ENCODE measurements around the gene ZKSCAN3.

The ZKSCAN3 gene

DNA sequence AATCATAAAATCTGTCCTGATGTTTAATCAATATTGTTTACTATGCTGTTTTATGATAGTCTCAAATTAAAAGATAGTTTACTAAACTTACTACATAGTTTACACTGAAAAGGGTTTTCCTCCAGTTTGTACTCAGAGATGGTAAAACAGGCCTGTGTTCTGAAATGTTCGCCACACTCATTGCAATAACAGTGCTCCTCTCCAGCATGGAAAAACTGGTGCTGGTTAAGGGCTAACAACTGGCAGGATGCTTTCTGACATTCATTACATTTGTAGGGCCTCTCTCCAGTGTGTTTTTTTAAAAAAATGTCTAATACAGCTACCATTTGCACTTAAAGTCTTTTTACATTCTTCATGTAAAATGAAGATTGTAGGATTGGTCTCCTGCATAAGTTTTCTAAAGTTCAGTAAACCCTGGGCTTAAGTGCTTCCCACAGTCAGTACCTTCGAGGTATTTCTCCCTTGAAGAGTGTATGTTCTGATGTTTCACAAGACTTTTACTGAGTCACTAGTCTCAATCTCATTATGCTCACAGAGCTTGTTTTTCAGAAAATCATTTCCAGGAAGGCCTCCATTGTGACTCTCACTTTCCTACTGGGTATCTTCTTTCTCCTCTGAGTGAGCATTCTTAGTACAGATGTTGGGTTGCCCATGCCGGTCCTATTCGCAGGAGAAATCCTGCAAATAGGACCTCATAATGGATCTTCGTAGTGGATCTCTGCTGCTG, 58.5 kb downstream of the ZKSCAN3 start:
- no peak overlapping the region for H3K4me3 ChIP-seq (ENCODE audit: low read depth, low read length)
- TF ChIP-seq, protein P1, sequence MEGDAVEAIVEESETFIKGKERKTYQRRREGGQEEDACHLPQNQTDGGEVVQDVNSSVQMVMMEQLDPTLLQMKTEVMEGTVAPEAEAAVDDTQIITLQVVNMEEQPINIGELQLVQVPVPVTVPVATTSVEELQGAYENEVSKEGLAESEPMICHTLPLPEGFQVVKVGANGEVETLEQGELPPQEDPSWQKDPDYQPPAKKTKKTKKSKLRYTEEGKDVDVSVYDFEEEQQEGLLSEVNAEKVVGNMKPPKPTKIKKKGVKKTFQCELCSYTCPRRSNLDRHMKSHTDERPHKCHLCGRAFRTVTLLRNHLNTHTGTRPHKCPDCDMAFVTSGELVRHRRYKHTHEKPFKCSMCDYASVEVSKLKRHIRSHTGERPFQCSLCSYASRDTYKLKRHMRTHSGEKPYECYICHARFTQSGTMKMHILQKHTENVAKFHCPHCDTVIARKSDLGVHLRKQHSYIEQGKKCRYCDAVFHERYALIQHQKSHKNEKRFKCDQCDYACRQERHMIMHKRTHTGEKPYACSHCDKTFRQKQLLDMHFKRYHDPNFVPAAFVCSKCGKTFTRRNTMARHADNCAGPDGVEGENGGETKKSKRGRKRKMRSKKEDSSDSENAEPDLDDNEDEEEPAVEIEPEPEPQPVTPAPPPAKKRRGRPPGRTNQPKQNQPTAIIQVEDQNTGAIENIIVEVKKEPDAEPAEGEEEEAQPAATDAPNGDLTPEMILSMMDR (conservative IDR thresholded peaks at IDR 0.05; ENCODE audit: low read depth, low read length), result no peak
- DNase-seq (ENCODE audit: low read depth), result peak; percentile 23

DNA sequence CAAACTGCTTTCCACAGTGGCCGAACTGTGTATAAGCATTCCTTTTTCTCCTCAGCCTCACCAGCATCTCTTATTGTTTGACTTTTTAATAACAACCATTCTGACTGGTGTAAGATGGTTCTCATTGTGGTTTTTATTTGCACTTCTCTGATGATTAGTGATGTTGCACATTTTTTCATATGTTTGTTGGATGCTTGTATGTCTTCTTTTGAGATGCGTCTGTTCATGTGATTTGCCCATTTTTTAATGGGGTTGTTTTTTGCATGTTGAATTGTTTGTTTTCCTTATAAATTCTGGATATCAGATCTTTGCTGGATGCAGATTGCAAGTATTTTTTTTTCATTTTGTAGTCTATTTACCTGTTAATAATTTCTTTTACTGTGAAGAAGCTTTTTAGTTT, 61.0 kb downstream of the ZKSCAN3 start:
- H3K4me3 ChIP-seq (ENCODE audit: low read depth, low read length), result no peak overlapping the region
- TF ChIP-seq, protein P1 (conservative IDR thresholded peaks at IDR 0.05; ENCODE audit: low read depth, low read length), result no peak
- no peak for DNase-seq (ENCODE audit: low read depth)

DNA sequence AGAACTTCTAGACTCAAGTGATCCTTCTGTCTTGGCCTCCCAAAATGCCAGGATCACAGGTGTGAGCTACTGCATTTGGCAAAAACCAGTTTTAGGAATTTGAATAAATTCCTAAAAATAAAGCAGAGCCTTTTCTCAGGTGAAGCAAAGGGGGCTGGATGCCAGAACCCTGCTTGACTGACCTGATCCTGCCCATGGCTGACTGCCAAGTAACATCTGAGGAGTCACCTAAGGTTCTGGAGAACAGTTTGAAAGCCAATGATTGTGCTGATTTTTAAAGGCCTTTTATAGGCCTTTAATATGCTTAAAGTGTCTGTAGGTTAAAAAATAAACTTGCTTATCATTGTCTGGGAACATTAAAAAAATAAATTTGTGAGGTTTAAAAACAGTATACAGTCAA, 63.9 kb downstream of the ZKSCAN3 start:
- no peak overlapping the region for H3K4me3 ChIP-seq (ENCODE audit: low read depth, low read length)
- TF ChIP-seq, protein P1 (conservative IDR thresholded peaks at IDR 0.05; ENCODE audit: low read depth, low read length), result no peak
- no peak for DNase-seq (ENCODE audit: low read depth)

Measured in choroid plexus epithelial cell (primary cell).